ENCODE data around the gene TGFBR1.

DNA sequence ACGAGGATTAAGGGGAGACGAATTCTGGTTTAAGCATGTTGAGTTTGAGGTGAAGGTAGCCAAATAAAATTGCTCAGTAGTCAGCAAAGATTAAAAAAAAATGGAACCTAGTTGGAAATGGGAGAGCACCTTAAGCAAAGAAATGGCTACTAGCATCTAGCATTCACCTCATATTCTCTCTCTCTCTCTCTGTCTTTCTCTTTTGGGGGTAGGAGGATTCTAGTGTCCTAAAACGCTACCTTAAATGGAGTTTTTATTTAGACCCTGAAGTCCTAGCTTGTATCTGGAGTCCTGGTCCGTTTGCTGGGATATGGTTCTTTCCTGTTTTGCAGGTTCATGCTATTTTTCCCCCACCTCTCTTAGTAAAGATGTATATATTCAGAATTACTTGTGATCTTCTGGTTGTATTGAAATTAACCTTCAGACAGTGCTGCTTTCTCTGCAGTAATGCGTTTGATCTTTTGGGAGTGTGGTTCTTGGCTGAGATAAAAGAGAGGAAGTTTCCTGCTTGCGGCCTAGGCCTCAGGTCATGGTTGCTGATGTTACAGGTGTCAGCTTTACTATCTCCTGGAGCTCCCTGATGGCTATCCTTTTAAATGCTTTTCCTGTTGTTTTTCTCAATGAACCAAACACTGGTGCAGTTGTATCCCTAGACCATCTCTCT, 8.0 kb downstream of the TGFBR1 start:
- TF ChIP-seq POLR2A (IDR thresholded peaks at IDR 0.05; ENCODE audit: low read depth, low read length) (no peak), TAF1 (IDR thresholded peaks at IDR 0.05; ENCODE audit: borderline replicate concordance, low read depth, low read length) (no peak), POLR2AphosphoS5 (IDR thresholded peaks at IDR 0.05; ENCODE audit: low read depth, low read length) (no peak)

Measured in GM12892 (cell line).